Measurements from ENCODE around the gene FOXO1.
A peak's percentile ranks its signal among the peaks of the same experiment; 100 is the strongest.

The FOXO1 gene

DNA sequence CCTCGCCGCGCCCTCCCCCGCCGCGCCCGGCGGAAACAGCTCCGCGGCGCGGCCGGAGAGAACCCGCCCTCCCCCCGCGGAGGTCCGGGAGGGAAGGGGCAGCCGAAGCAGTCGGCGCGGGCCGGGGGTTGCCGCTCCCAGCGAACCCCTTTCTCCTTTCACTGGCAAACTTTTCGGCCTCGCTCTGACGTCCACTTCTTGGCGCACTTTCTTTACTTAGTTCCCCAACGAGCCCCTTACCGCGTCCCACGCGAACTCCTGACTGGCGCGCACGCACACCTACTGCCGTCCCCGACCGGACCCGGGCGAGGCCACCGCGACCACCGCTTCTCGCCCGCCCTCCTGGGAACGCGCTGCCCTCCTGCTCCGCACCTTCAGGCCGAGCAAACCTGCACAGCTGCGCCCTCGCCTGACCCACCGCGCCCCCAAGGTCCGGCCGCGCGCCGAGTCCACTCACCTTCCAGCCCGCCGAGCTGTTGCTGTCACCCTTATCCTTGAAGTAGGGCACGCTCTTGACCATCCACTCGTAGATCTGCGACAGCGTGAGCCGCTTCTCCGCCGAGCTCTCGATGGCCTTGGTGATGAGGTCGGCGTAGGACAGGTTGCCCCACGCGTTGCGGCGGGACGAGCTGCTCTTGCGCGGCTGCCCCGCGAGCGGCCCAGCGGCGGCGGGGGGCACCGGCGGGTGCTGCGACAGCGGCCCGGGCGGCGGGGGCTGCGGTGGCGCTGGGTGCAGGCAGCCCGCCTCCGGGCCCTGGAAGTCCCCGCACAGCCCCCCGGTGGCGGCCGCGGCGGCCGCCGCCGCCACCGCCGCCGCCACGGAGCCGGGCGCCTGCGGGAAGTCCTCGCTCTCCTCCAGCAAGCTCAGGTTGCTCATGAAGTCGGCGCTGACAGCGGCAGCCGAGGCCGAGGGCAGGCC, 1.1 kb downstream of the FOXO1 start:
- peak; percentile 45 to 47 for DNase-seq

GRCh38 chr13:40664350-40665125, 1.9 kb downstream of the FOXO1 start:
- peak; percentile 61 to 70 for DNase-seq

- DNase-seq, result peak; percentile 74 to 78
Observed at GRCh38 chr13:40664100-40664349, 2.4 kb downstream of the FOXO1 start.

- peak; percentile 31 to 40 for DNase-seq
Observed at GRCh38 chr13:40662866-40663265, 3.6 kb downstream of the FOXO1 start.

DNA sequence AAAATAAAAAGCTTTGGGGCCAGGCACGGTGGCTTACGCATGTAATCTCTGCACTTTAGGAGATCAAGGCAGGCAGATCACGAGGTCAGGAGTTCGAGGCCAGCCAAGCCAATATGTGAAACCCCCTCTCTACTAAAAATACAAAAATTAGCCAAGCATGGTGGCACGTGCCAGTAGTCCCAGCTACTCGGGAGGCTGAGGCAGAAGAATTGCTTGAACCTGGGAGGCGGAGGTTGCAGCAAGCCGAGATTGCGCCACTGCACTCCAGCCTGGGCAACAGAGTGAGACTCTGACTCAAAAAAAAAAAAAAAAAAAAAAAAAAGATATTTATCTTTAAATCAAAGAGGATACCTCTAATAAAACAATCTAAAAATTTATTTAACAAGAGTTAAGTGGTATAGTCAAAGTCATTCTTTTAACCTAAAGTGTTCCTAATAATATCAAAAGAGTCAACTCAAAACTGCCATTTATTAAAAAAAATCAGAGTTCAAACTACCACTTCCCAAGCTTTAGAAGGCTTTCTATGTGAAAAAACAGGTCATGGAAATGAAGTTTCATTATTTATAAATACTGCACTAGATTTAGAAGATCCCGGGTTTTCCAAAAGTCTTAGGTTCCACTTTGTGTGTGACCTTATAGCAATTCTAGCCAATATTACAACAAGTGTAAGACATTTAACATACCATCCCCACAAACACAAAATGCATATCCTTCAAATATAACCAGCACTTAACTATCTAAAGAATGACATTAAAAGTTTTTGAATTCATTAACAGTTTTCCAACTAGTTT, 4.4 kb downstream of the FOXO1 start:
- DNase-seq, result no peak

DNA sequence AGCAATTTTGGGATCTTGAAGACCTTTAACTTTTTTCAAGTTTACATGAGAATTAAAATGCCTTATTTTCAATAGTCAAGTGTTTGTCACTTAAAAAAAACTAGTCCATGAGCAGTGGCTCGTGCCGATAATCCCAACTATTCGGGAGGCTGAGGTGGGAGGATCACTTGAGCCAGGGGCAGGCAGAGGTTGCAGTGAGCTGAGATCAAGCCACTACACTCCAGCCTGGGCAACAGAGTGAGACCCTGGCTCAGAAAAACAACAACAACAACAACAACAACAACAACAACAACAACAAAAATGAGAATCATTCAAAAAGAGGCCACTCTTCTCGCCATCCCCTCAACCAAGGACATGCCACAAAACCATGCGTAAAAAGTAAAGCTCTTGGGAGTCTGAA, 5.7 kb downstream of the FOXO1 start:
- no peak for DNase-seq

- DNase-seq, result no peak
Observed at GRCh38 chr13:40660141-40660664, 6.2 kb downstream of the FOXO1 start.

GRCh38 chr13:40657951-40658350, 8.5 kb downstream of the FOXO1 start:
- no peak for DNase-seq

DNA sequence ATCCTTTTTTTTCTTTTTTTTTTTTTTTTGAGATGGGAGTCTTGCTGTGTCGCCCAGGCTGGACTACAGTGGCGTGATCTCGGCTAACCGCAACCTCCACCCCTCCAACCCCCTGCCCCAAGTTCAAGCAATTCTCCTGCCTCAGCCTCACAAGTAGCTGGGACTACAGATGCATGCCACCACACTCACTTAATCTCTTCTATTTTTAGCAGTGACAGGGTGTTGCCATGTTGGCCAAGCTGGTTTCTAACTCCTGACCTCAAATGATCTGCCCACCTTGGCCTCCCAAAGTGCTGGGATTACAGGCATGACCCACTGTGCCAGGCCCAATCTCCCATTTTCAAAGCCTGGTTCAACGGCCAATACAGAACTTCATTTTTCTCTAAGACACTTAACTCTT, 9.1 kb downstream of the FOXO1 start:
- DNase-seq, result no peak

- no peak for DNase-seq
Observed at GRCh38 chr13:40656358-40656757, 10.1 kb downstream of the FOXO1 start.

DNA sequence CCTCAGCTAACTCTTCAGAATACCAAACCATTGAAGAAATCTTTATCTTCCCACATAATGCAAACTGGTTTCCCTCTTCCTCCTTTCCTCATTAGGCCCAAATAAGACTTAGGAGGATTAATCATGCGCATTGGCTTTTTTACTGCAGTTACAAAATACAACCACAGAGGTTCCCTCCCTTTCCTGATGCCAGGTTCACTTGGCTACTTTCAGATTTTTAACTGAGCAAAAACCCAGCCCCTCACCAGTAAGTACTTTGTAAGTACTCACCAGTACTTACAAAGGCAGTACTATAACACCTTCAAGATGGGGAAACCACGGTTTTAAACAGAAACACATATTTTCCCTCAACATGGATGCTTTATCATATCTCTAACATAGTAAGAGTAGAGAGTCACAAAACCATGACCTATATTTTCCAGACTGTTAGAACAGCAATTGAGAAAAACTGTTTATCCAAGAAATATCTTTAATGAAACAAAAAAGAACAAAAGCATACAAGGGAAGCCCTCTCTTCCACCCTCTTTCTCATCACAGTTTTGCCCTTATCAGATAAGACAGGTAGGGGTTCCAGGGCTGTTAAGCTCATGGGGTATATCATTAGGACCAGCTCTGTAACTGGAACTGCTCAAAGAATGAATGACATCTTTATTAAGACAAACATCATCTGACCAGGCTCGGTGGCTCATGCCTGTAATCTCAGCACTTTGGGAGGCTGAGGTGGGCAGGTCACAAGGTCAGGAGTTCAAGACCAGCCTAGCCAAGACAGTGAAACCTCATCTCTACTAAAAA, 12.7 kb downstream of the FOXO1 start:
- peak in 1 of 2 experiments; percentile 41 for DNase-seq

GRCh38 chr13:40652588-40652940, 13.9 kb downstream of the FOXO1 start:
- DNase-seq, result no peak

DNA sequence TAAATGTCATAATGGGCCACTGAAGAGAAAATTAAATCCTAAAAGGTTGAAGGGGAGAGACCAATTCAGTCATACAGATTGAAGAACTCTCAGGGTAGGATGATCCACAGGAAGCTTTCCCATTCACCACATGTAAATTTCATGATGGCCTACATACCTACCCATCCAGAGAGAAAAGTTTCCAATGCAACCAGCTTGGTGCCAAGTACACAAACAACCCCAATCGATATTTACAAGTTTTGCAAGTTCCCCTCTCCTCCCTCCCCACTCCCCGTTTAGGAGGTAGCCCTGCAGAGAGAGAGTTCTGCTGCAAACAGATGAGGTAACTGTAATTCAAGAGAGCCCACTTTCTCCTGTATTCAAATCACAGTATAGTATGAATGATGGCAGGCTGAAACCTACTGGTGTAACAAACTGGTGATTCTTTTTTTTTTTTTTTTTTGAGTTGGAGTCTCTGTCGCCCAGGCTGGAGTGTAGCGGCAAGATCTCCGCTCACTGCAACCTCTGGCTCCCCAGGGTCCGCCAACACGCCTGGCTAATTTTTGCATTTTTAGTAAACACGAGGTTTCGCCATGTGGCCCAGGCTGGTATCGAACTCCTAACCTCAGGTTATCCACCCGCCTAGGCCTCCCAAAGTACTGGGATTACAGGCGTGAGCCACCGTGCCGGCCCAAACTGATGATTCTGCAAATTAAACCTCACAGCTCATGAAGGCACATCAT, 14.4 kb downstream of the FOXO1 start:
- DNase-seq, result no peak

DNA sequence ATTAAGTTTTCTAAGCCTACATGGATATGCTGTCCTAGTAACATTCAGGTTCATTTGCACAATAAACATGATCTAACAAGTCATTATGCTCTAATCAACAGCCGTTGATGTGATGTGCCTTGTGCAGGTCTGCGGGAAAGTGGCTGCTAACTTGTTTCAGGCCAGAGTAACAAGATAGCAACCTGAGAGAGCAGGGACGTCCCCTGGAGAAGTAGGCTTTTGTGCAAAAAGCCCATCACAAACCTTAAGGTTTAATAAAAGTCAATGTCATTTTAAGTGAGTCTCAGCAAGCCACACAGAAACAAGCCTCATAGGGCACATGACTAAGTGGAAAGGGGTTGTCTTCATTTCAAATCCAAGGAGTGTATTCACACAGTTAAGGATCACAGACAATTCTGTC, 17.6 kb downstream of the FOXO1 start:
- DNase-seq, result no peak

DNA sequence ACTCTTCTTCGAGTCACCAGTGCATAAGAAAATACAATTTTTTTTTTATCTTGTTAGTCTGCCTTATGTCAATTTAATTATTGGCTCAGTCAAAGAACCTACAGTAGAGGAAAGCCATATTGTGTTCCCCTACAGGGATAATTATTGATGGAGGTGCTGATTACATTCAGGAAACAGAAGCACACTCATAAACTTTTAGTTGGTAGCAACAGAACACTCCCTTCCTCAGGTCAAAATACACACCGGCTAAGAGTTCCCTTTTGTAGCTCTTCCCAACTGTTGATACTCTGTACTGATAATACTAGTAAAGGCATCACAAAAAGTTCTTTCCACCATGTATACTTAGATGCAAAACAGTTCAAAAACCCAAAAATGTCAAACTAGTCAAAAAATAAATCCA, 18.4 kb downstream of the FOXO1 start:
- DNase-seq, result no peak

DNA sequence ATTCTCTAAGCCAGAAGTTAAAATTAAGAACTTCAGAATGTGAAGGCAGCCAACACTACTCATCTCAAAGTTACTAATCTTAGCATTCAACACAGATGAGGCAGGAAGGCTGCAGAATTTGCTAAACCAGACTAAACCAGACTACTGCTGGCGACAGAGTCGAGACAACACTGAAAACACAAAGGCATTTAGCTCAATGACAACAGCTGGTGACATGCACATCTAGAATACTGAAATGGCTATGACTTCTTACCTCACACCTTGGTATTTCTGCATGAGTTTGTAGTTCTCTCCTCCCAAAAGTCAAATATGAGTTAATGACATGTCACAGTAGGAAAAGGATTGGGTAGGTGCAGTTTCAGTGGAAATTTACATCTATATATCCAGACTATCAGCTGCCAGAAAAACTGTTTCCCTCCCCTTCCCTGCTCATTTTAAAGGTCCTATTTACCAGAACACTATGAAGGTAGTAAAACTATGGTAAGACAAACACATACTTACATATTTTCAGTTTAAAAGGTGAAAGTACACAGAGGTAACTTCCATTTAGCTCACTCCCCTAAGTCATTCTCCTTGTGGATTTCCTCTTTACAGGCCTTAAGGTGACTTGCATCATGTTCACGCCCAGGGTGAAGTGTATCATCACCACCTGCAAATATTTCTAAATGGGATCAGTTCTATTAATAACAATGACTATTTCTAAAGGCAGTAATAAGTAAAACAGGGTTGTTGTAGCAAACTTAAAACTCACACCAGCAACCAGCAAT, 21.4 kb downstream of the FOXO1 start:
- no peak for DNase-seq

DNA sequence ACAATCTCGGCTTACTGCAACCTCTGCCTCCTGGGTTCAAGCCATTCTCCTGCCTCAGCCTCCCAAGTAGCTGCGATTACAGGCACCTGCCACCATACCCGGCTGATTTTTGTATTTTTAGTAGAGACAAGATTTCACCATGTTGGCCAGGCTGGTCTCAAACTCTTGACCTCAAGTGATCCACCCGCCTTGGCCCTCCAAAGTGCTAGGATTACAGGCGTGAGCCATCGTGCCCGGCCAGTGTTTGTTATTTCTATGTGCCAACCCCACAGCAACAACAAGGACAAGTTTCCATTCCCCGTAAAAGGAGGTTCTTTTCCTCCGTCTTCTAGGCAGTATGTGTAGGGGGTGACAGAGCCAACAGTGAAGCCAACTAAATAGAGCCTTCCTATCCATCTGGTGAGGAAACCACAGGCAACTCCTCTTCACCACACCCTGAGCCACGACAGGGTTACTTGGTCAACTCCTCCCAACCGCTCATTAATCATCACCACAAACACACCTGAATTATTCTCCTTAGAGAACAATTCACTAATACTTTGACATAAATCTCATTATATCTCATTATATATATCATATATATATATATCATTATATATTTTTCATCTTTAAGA, 25.5 kb downstream of the FOXO1 start:
- peak in 1 of 2 experiments; percentile 43 for DNase-seq

DNA sequence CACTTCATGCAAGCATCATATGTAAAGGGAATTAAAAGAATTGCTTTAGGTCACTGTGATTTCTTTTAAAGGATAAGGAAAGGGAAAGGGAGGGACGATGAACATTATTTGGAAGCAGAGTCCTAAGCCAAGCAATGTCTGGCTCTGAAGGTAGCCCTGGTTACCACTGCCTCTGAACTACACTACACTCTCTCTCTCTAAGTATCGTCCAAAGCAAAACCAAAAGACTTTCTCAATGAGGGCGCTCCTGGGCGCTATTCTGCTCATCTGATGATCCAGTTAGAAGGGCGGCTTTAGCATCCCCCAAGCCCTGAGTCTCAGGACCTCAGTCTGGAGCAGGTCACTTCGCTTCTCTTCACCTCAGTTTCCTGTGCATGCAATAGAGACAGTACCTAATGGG, 26.2 kb downstream of the FOXO1 start:
- no peak for DNase-seq

DNA sequence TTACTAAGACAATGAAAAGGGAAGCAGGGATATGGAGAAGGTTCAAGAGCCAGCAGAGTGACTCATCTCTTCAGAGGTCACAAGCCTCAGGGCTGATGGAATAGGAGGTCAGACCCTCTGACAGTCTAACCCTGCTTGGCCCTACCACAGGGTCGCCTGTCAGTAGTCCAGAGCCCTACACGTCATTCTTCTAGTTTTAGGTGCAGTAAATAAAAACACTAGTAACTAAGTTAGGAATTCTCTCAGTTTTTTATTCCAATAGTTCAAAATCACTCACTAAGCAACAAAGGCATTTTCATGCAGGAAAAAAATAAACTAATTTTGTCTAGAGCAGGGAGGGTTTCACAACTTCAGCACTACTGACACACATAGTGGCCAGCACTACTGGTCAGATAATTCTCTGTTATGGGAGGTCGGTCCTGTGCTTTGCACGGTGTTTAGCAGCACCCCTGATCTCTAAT, 27.2 kb downstream of the FOXO1 start:
- no peak for DNase-seq

DNA sequence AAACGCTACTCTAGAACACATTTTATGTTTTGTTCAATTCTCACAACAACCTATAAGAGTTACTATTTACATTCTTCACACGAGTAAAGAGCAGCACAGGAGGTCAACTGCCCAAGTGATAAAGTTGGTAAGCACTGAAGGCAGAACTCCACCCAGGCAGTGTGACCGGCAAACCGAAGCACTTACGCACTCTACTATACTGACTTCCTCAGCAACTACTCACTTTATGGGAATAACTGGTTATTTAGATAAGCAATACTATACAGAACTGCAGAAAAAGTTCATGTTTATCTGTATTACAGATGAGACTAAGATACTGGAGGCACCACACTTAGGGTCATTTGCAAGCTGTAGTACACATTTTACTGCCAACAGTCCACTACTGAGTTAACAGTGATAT, 28.8 kb downstream of the FOXO1 start:
- DNase-seq, result no peak
